GM12875 (cell line): Measurements from ENCODE around the gene MGAT5.

ENCODE experiments used
- H3K4me3 ChIP-seq: one replicate; pipeline ENCODE4 v1.5.1; 2011; ENCODE audit warnings: low read depth, low read length, control low read depth
- CTCF ChIP-seq: IDR thresholded peaks from 2 replicates; pipeline ENCODE4 v1.5.1; 2011; ENCODE audit warnings: low read depth, mild to moderate bottlenecking, control low read depth, inconsistent platforms, low read length, moderate library complexity, borderline replicate concordance; ENCODE audit not compliant: insufficient read depth

MGAT5 gene

GRCh38 chr2:134314202-134314601, 60.3 kb downstream of the MGAT5 start:
- no peak overlapping the region for H3K4me3 ChIP-seq

GRCh38 chr2:134314681-134315368, 61.0 kb downstream of the MGAT5 start:
- TF ChIP-seq CTCF: no peak
- no peak overlapping the region for H3K4me3 ChIP-seq

More at GRCh38 chr2:134314202-134314601, 60.3 kb downstream of the MGAT5 start:
- no peak for TF ChIP-seq CTCF

- no peak for TF ChIP-seq CTCF
- H3K4me3 ChIP-seq: no peak overlapping the region
Observed at GRCh38 chr2:134315471-134315870, 61.6 kb downstream of the MGAT5 start.

GRCh38 chr2:134319596-134320254, 65.9 kb downstream of the MGAT5 start:
- TF ChIP-seq CTCF: no peak
- H3K4me3 ChIP-seq: no peak overlapping the region

- TF ChIP-seq CTCF: no peak
- H3K4me3 ChIP-seq: no peak overlapping the region
Observed at GRCh38 chr2:134320930-134321329, 67.1 kb downstream of the MGAT5 start.

GRCh38 chr2:134323777-134324176, 69.9 kb downstream of the MGAT5 start:
- no peak overlapping the region for H3K4me3 ChIP-seq
- TF ChIP-seq CTCF: no peak

GRCh38 chr2:134324430-134324829, 70.6 kb downstream of the MGAT5 start:
- H3K4me3 ChIP-seq: no peak overlapping the region

More at GRCh38 chr2:134324430-134324829, 70.6 kb downstream of the MGAT5 start:
- no peak for TF ChIP-seq CTCF
